H9 (cell line): ENCODE results near the gene CTDSPL2. TPM values are rescaled to one million over a fixed set of nuclear protein-coding genes. Genes with fewer than 3 reads are reported as not detected.

Experiments
- DNase-seq: peaks from one replicate; pipeline ENCODE4 v3.0.0-alpha.2; 2017
- H2AFZ ChIP-seq: one replicate; pipeline ENCODE4 v1.6.1; 2013; ENCODE audit warnings: mild to moderate bottlenecking, low read length, control low read depth, moderate library complexity
- H2AK5ac ChIP-seq: 2 replicates; pipeline ENCODE4 v1.6.1; 2013; ENCODE audit warnings: low read length, control low read depth, mixed read lengths; ENCODE audit not compliant: insufficient read length
- H2BK120ac ChIP-seq: one replicate; pipeline ENCODE4 v1.6.1; 2013; ENCODE audit warnings: low read depth, mild to moderate bottlenecking, low read length, control low read depth, inconsistent platforms; ENCODE audit not compliant: poor library complexity, severe bottlenecking
- H2BK12ac ChIP-seq: 2 replicates; pipeline ENCODE4 v1.6.1; 2013; ENCODE audit warnings: low read length, control low read depth, mixed read lengths, low read depth; ENCODE audit not compliant: insufficient read length
- H2BK15ac ChIP-seq: 2 replicates; pipeline ENCODE4 v1.6.1; 2013; ENCODE audit warnings: low read depth, low read length, control low read depth
- H2BK20ac ChIP-seq: one replicate; pipeline ENCODE4 v1.6.1; 2013; ENCODE audit warnings: low read depth, mild to moderate bottlenecking, low read length, control low read depth, inconsistent platforms; ENCODE audit not compliant: poor library complexity, severe bottlenecking
- H2BK5ac ChIP-seq: 2 replicates; pipeline ENCODE4 v1.6.1; 2013; ENCODE audit warnings: low read length, control low read depth, mixed read lengths; ENCODE audit not compliant: insufficient read length
- H3K14ac ChIP-seq: 2 replicates; pipeline ENCODE4 v1.6.1; 2013; ENCODE audit warnings: low read length, control low read depth; ENCODE audit not compliant: insufficient read depth
- H3K18ac ChIP-seq: 2 replicates; pipeline ENCODE4 v1.6.1; 2013; ENCODE audit warnings: low read depth, mild to moderate bottlenecking, mixed read lengths, low read length, control low read depth; ENCODE audit not compliant: insufficient read length
- H3K23ac ChIP-seq: 2 replicates; pipeline ENCODE4 v1.6.1; 2013; ENCODE audit warnings: low read length, control low read depth, mixed read lengths, low read depth; ENCODE audit not compliant: insufficient read length
- H3K23me2 ChIP-seq: 2 replicates; pipeline ENCODE4 v1.6.1; 2013; ENCODE audit warnings: low read depth, mild to moderate bottlenecking, mixed read lengths, low read length, control low read depth; ENCODE audit not compliant: insufficient read length, poor library complexity, severe bottlenecking
- H3K27ac ChIP-seq: 2 replicates; pipeline ENCODE4 v1.5.1; 2013; ENCODE audit warnings: low read length, control low read depth, mixed read lengths, low read depth; ENCODE audit not compliant: insufficient read length
- H3K27me3 ChIP-seq: 2 replicates; pipeline ENCODE4 v1.6.1; 2013; ENCODE audit warnings: low read length, control low read depth, inconsistent platforms; ENCODE audit not compliant: insufficient read depth
- H3K4ac ChIP-seq: 2 replicates; pipeline ENCODE4 v1.6.1; 2013; ENCODE audit warnings: low read depth, mild to moderate bottlenecking, control low read depth, inconsistent platforms, low read length, moderate library complexity
- H3K4me1 ChIP-seq: 2 replicates; pipeline ENCODE4 v1.6.1; 2013; ENCODE audit warnings: low read length, control low read depth, inconsistent platforms; ENCODE audit not compliant: insufficient read depth
- H3K4me2 ChIP-seq: 2 replicates; pipeline ENCODE4 v1.6.1; 2013; ENCODE audit warnings: low read length, control low read depth, mixed read lengths; ENCODE audit not compliant: insufficient read length, insufficient read depth
- H3K56ac ChIP-seq: 2 replicates; pipeline ENCODE4 v1.6.1; 2013; ENCODE audit warnings: low read depth, mild to moderate bottlenecking, mixed read lengths, low read length, control low read depth; ENCODE audit not compliant: insufficient read length
- H3K79me1 ChIP-seq: 2 replicates; pipeline ENCODE4 v1.6.1; 2013; ENCODE audit warnings: low read depth, mild to moderate bottlenecking, moderate library complexity, low read length, control low read depth, inconsistent platforms; ENCODE audit not compliant: insufficient read depth, poor library complexity, severe bottlenecking
- H3K79me2 ChIP-seq: 2 replicates; pipeline ENCODE4 v1.6.1; 2013; ENCODE audit warnings: low read length, control low read depth, inconsistent platforms; ENCODE audit not compliant: insufficient read depth
- H3K9ac ChIP-seq: 2 replicates; pipeline ENCODE4 v1.6.1; 2013; ENCODE audit warnings: low read length, control low read depth, mixed read lengths; ENCODE audit not compliant: insufficient read length; ENCODE audit errors: extremely low read depth
- H3K9me3 ChIP-seq: one replicate; pipeline ENCODE4 v1.6.1; 2013; ENCODE audit warnings: low read depth, low read length, inconsistent platforms; ENCODE audit not compliant: control insufficient read depth
- H3T11ph ChIP-seq: one replicate; pipeline ENCODE4 v1.6.1; 2013; ENCODE audit warnings: mild to moderate bottlenecking, low read length, control low read depth, inconsistent platforms
- H4K20me1 ChIP-seq: one replicate; pipeline ENCODE4 v1.6.1; 2013; ENCODE audit not compliant: control insufficient read depth, insufficient read length, insufficient read depth
- H4K5ac ChIP-seq: 2 replicates; pipeline ENCODE4 v1.6.1; 2013; ENCODE audit warnings: low read depth, mild to moderate bottlenecking, mixed read lengths, low read length, control low read depth; ENCODE audit not compliant: insufficient read length
- H4K8ac ChIP-seq: replicated peaks from 2 replicates; pipeline ENCODE4 v1.6.1; 2013; ENCODE audit warnings: low read length, control low read depth, mixed read lengths, low read depth; ENCODE audit not compliant: insufficient read length
- H4K91ac ChIP-seq: 2 replicates; pipeline ENCODE4 v1.6.1; 2013; ENCODE audit warnings: low read depth, mild to moderate bottlenecking, moderate library complexity, mixed read lengths, low read length, control low read depth; ENCODE audit not compliant: insufficient read length
- H3K27ac Mint-ChIP-seq, 3 experiments: 2 replicates in 2 of 3; 3 replicates in 1 of 3; pipeline ENCODE4 v1.8.0; 2020 to 2021; ENCODE audit warnings: mixed read lengths in 3 of 3, mild to moderate bottlenecking in 1 of 3, moderate library complexity in 1 of 3
- H3K27me3 Mint-ChIP-seq: 2 replicates; pipeline ENCODE4 v1.8.0; 2021; ENCODE audit warnings: low read depth, mild to moderate bottlenecking, moderate library complexity, mixed read lengths
- H3K36me3 Mint-ChIP-seq, 3 experiments: 2 replicates in 2 of 3; 3 replicates in 1 of 3; pipeline ENCODE4 v1.8.0; 2020 to 2021; ENCODE audit warnings: low read depth in 3 of 3, mixed read lengths in 3 of 3; ENCODE audit not compliant: insufficient read depth in 1 of 3
- H3K4me1 Mint-ChIP-seq, 2 experiments: 2 replicates each; pipeline ENCODE4 v1.8.0; 2020; ENCODE audit warnings: mixed read lengths in 2 of 2
- H3K4me3 Mint-ChIP-seq, 2 experiments: 2 replicates in 1 of 2; 3 replicates in 1 of 2; pipeline ENCODE4 v1.8.0; 2020 to 2021; ENCODE audit warnings: mild to moderate bottlenecking in 2 of 2, mixed read lengths in 2 of 2, moderate library complexity in 1 of 2
- H3K9me3 Mint-ChIP-seq, 2 experiments: 2 replicates in 1 of 2; 3 replicates in 1 of 2; pipeline ENCODE4 v1.8.0; 2020; ENCODE audit warnings: mild to moderate bottlenecking in 2 of 2, mixed read lengths in 2 of 2, moderate library complexity in 1 of 2
- CTCF ChIP-seq: fragments of 200-600 bp; sonication (generic); conservative IDR thresholded peaks from 3 replicates; pipeline ENCODE4 v1.8.0; 2021; ENCODE audit warnings: antibody characterized with exemption, mild to moderate bottlenecking
- WGBS: extraction: QIAGEN DNeasy Blood & Tissue Kit; methylation state at CpG from one replicate; pipeline ENCODE4 v1.1.7; 2013; ENCODE audit warnings: missing lambda C conversion rate, low lambda C conversion rate, mixed read lengths; ENCODE audit not compliant: insufficient read length; ENCODE audit errors: extremely low coverage; 5-methylcytosine and 5-hydroxymethylcytosine counted together
- total RNA-seq: library from RNA; stranded (reverse); gene quantifications from 2 replicates; pipeline ENCODE4 v1.2.1, GENCODE V29; 2021

The CTDSPL2 gene
- total RNA-seq, 1 experiment from 2014 or later, result 78.8 TPM

- H3K79me1 ChIP-seq, result peaks cover 9% of the 10 kb centered on the region
- H3K4ac ChIP-seq, result no peak overlapping the region
- peak overlapping the region; percentile 70 for H3K18ac ChIP-seq
- H3K79me2 ChIP-seq, result peaks cover 2% of the 10 kb centered on the region; the same call in 1 of the 2 replicates
- H3K23ac ChIP-seq, result no peak overlapping the region
- H2BK120ac ChIP-seq, result no peak overlapping the region
- no peak for TF ChIP-seq CTCF
- H3T11ph ChIP-seq, result no peak overlapping the region
- H2BK12ac ChIP-seq, result no peak overlapping the region
- no CpG with 5 or more reads among the region's 2 CpGs for whole genome bisulfite sequencing
- DNase-seq, result no peak
- no peaks in the 10 kb centered on the region for H3K9me3 Mint-ChIP-seq
- no peak overlapping the region for H3K56ac ChIP-seq
- H2AK5ac ChIP-seq, result no peak overlapping the region
- no peak overlapping the region for H4K91ac ChIP-seq
- H4K8ac ChIP-seq, result no peak overlapping the region
- H4K20me1 ChIP-seq, result no peaks in the 10 kb centered on the region
- H3K27ac Mint-ChIP-seq, result peak overlapping the region; percentile 5 to 90 (median 73); a peak in 5 of 7 replicates
- no peak overlapping the region for H2BK5ac ChIP-seq
- no peaks in the 10 kb centered on the region for H3K23me2 ChIP-seq
- H4K5ac ChIP-seq, result no peak overlapping the region
- H3K9ac ChIP-seq, result no peak overlapping the region
- H3K4me1 ChIP-seq, result no peaks in the 10 kb centered on the region
- H2BK20ac ChIP-seq, result no peak overlapping the region
- H3K9me3 ChIP-seq, result no peaks in the 10 kb centered on the region
- no peaks in the 10 kb centered on the region for H3K27me3 Mint-ChIP-seq
- no peak overlapping the region for H2BK15ac ChIP-seq
- H3K4me2 ChIP-seq, result no peak overlapping the region
- H3K14ac ChIP-seq, result no peak overlapping the region
- H3K27ac ChIP-seq, result no peak overlapping the region
- H3K36me3 Mint-ChIP-seq, result peaks cover 2 to 18% (median 15%) of the 10 kb centered on the region in 3 experiments; a peak in 5 of 7 replicates
- peaks cover 3% of the 10 kb centered on the region in 2 experiments; a peak in 2 of 4 replicates for H3K4me1 Mint-ChIP-seq
- no peak overlapping the region for H2AFZ ChIP-seq
- no peak overlapping the region; a peak in 1 of 5 replicates for H3K4me3 Mint-ChIP-seq
- H3K27me3 ChIP-seq, result no peaks in the 10 kb centered on the region
Measured at GRCh38 chr15:44482090-44482489, 54.7 kb downstream of the CTDSPL2 start.
